GM21619 (cell line): ENCODE data around the gene C7orf25.

Experiments
- ATAC-seq: cut with Tn5 transposase; IDR thresholded peaks from one replicate; pipeline ENCODE4 v1.9.1; 2021; ENCODE audit not compliant: unreplicated experiment

The C7orf25 gene

DNA sequence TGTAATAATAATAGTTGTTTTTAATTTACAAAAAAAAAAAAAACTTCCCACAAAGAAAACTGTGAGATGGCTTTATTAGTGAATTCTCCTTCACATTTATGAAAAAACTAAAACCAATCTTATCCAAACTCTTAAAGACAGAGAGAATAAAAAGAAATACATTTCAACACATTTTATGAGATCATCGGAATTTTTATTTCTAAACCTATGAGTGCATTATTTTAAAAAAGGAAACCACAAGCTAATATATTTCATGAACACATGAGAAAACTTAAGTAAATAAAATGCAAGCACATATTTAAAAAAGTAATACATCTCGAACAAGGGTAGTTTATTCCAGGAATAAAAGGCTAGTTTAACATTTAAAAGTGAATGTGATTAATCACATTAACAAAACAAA is 31.5 kb downstream of the C7orf25 start:
- no peak for ATAC-seq

DNA sequence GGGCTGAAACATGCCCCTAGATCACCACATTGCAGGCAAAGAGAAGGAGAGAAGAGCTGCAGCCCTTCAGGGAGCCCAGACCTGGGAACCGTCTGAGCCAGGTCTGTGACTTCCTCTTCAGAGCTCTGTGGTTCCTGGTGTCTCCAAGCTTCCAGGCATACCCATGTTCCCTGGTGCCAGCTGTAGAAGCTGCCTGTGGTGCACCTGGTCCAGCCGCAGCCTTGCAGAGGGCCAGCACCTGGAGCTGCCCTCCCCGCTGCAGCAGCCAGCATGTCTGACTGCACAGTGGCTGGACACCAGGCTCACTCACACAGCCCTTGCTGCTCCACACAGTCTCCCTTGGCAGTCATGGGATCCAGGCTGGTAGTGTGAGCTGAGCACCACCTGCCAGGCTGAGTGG is 33.6 kb downstream of the C7orf25 start:
- ATAC-seq: no peak

DNA sequence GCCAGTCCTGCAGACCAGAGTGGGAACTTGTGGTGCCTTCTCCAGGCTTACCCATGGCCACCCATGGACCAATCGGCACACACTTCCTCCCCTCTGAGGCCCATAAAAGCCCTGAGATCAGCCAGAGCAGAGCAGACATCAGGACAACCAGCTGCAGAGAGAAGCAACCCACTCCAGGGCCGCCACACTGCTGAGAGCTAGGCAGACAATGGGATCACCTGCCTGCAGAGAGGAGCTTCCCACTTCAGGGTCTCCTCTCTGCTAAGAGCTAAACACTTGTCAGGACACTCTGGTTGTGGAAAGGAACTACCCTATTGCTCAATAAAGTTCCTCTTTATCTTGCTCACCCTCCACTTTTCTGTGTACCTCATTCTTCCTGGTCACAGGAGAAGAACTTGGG is 34.0 kb downstream of the C7orf25 start:
- no peak for ATAC-seq

DNA sequence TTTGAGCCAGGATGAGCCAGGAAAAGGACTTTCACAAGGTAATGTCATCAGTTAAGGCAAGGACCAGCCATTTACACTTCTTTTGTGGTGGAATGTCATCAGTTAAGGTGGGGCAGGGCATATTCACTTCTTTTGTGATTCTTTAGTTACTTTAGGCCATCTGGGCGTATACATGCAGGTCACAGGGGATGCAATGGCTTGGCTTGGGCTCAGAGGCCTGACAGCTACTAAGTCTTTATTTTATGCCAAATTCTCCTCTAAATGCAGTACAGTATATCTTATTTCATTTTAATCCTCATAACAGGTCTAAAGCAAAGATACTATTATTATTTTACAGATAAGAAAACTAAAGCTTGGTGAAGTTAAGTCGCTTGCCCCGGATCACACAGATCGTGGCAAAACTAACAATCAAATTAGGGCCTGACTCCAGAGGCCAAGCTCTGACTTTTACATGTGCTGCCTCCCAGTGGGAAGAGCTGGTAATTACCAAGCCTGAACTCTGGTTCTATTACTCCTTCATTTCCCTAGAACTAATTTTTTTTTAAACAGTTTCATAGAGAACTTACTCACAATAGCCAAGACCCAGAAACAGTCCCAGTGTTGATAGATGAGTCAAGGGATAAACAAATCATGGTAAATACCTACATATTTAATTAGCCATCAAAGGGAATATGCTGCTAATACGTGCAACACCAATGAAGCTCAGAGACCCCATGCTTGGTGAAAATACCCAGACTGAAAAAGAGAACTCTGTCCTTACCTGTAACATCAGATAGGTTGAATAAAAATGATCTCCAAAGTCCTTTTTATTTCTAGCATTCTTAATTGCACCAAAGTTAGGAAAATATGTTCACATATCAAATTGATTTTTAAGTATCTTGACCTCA is 35.4 kb downstream of the C7orf25 start:
- ATAC-seq: peak; percentile 93

DNA sequence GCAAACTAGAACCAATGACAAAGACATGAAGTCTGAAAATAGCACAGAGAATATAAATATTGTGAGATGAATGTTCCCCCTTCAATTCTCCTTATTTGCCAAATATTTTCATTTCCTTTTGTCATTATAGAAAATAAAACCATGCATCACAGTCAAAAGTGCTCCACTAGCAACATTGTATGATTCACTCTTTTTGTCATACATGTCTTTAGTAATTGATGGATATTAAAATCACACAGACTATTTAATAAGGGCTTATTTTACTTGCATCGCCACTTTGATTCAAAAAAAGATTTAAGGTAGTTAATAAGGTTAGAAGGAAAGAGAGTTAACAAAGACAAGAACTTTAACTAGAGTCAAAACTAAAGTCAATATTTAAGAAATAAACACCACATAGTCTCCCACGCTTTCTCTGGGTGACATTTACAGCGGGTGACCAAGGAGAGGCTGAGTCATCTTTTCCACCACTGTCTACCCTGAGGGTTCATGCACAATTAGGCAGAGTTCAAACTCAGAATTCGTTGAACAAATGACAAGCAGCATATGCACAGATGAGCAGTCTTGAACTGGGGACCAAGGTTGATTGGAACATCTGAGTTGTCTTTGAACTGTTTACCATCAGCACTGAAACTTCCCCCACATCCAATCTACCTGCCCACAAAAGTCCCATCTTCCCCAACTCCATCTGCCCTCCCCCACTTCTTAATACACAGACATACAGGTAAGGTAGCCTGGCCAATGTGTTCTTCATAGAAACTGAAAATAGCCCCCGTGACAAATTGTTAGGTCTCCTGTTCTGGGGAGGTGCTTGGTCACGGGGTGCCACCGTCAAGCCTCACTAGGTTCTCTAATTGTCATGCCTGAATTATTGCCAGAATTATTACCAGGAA is 42.5 kb downstream of the C7orf25 start:
- ATAC-seq: peak; percentile 98

DNA sequence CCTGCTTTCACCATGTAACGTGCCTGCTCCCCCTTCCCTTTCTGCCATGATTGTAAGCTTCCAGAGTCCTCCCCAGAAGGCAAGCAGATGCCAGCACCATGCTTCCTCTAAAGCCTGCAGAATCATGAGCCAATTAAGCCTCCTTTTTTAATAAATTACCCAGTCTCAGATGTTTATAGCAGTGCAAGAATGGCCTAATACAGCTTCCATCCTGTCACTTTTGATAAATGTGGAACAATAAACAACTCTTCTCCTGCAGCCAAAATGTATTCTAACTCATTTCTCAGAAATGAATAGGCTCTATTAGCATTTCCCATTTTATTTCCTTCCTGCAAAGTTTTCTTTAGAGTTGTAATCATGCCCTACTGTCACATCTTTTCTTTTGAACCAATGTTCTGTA is 43.4 kb downstream of the C7orf25 start:
- no peak for ATAC-seq
